ENCODE measurements around the gene UTS2B. TPM values are rescaled to one million over a fixed set of nuclear protein-coding genes. Genes with fewer than 3 reads are reported as not detected.
A peak's percentile ranks its signal among the peaks of the same experiment; 100 is the strongest.

Gene UTS2B
- total and polyA plus RNA-seq, 10 of the 15 experiments (the other 5 are each of a cell fraction or from before 2014, with no cell fraction given) = 0.15 to 0.72 (median 0.44) TPM

DNA sequence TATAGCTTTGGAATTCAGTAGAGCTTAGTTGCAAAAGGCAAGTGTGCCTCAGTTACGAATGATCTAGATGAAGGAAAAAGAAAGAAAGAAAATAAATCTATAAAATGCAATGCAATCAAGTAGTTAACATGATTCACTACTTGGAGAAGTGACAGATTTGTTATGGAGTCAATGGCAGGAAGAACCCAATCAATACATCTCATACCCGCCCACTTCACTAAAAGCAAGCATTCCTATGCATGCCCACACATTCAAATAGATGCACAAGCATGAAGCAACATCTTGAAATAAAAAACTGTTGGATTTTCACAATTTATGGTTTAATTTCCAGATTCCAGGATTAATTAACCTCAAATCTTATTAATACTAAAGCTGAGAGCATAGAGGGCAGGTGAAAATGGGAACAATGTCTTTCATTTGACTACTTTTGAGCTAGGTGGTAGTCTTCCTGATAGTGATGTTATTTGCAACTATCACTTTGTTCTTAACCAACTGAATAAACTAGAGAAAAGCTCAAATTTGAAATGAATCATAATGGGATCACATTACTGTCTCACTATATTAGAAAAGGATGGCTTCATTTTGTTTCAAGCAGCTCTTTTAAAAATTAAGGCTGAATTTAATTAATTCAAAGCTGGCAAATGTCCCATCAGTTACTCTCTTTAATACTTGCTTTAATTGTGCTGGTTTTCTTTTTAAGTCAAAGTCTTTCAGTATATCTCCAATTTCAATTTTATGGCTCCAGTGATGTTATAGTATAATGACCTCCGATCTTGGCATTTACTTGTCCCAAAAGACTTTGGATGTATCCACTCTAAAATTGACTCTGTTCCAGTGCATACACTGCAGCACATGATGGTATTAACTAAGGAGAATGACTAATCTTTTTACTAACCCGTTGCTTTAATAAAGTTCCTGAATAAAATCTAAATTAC is 47.8 kb downstream of the UTS2B start:
- no peak overlapping the region for H3K27ac ChIP-seq (ENCODE audit: control insufficient read depth, insufficient read depth)
- no peaks in the 10 kb centered on the region for H4K20me1 ChIP-seq (ENCODE audit: control insufficient read depth, insufficient read depth)
- POLR2A ChIA-PET = interaction anchor here (1.0 to 4.4 kb wide), 2 partner anchors 11 to 26 kb away, joined by 4 to 21 read pairs; no protein-coding TSS in a partner anchor
- H3K27me3 ChIP-seq (replicated peaks in 1 of 2; ENCODE audit: control insufficient read depth in 2 of 2, insufficient read depth in 2 of 2, low read length in 1 of 2) = no peaks in the 10 kb centered on the region
- no peaks in the 10 kb centered on the region for H3K79me2 ChIP-seq (ENCODE audit: control insufficient read depth, insufficient read depth, low read length)
- peak; percentile 68 for TF ChIP-seq JUNB (IDR thresholded peaks at IDR 0.05)
- no peak for TF ChIP-seq IKZF2 (IDR thresholded peaks at IDR 0.05)
- peak; percentile 30; the same call in 1 of the 2 replicates for TF ChIP-seq TCF7 (IDR thresholded peaks at IDR 0.05; ENCODE audit: borderline replicate concordance)
- peak; percentile 43 for ATAC-seq
- CTCF ChIA-PET = interaction anchor here (1.0 to 4.1 kb wide), 6 partner anchors 8 to 35 kb away, joined by 3 to 29 read pairs (median 5); no protein-coding TSS in a partner anchor
- H3K9ac ChIP-seq (ENCODE audit: control insufficient read depth, insufficient read depth, low read length) = no peak overlapping the region
- H3K4me1 ChIP-seq (ENCODE audit: control insufficient read depth, insufficient read depth, low read length) = peaks cover 4% of the 10 kb centered on the region; the same call in 1 of the 2 replicates
- H3K4me2 ChIP-seq (ENCODE audit: control insufficient read depth, insufficient read depth) = no peak overlapping the region
- no TSS peak for BruUV-seq (replicated peaks)
- H3K36me3 ChIP-seq (ENCODE audit: control insufficient read depth in 2 of 2, insufficient read depth in 2 of 2, low read length in 1 of 2) = no peaks in the 10 kb centered on the region
- SMC1A ChIA-PET (ENCODE audit: uncharacterized antibody, unreplicated experiment) = interaction anchor here (0.7 to 12.4 kb wide), 15 partner anchors 9 to 73 kb away, joined by 3 to 375 read pairs (median 4); partner anchors contain the start of gene UTS2B
- in situ Hi-C loops (cut with MboI) (no loop called here), intact Hi-C loops (cut with micrococcal nuclease; ENCODE audit: unreplicated experiment) (no loop called here)
- H2AFZ ChIP-seq (ENCODE audit: control insufficient read depth, low read depth, low read length) = no peak overlapping the region; the same call in 1 of the 2 replicates
- FAIRE-seq = no peak
- no peaks in the 10 kb centered on the region; the same call in 2 of the 3 replicates for H3K9me3 ChIP-seq (replicated peaks; ENCODE audit: control insufficient read depth, insufficient read depth, low read length)
- WGBS (ENCODE audit: insufficient coverage, insufficient replicate concordance, low lambda C conversion rate, missing lambda C conversion rate) = 71% methylated on average over 4 of the region's 4 CpGs
- RAD21 ChIA-PET (ENCODE audit: unreplicated experiment) = interaction anchor here (0.9 to 3.1 kb wide), 8 partner anchors 10 to 73 kb away, joined by 3 to 11 read pairs (median 6); no protein-coding TSS in a partner anchor
- no peak for DNase-seq (ENCODE audit: low read depth, low spot score)
- H3K4me3 ChIP-seq = no peak overlapping the region

DNA sequence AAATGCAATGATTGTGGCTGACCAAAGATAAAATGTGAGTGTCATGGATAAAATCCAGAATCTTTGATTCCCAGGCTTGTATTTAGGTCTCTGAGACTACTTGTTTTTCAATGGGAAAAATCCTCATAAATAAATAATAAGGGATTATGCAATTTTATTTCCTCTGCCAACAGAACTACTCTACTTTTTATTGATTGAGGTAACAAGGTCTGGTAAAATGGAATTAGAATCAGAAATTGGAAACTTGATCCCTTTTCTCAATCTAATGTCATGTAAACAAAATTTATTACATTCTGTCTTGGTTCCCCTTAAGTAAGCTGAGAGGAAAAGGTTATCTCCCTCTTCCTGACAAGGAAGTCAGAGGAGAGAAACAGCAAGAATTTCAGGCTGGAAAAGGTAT is 49.4 kb downstream of the UTS2B start:
- Histone ChIP-seq H4K20me1 (ENCODE audit: control insufficient read depth, insufficient read depth) (no peaks in the 10 kb centered on the region), H2AFZ (ENCODE audit: control insufficient read depth, low read depth, low read length) (no peak overlapping the region), H3K4me3 (no peak overlapping the region), H3K27me3 (replicated peaks in 1 of 2; ENCODE audit: control insufficient read depth in 2 of 2, insufficient read depth in 2 of 2, low read length in 1 of 2) (no peaks in the 10 kb centered on the region), H3K4me2 (ENCODE audit: control insufficient read depth, insufficient read depth) (no peak overlapping the region), H3K36me3 (ENCODE audit: control insufficient read depth in 2 of 2, insufficient read depth in 2 of 2, low read length in 1 of 2) (no peaks in the 10 kb centered on the region), H3K27ac (ENCODE audit: control insufficient read depth, insufficient read depth) (no peak overlapping the region), H3K79me2 (ENCODE audit: control insufficient read depth, insufficient read depth, low read length) (no peaks in the 10 kb centered on the region), H3K9ac (ENCODE audit: control insufficient read depth, insufficient read depth, low read length) (no peak overlapping the region), H3K4me1 (ENCODE audit: control insufficient read depth, insufficient read depth, low read length) (peaks cover 4% of the 10 kb centered on the region; the same call in 1 of the 2 replicates), H3K9me3 (replicated peaks; ENCODE audit: control insufficient read depth, insufficient read depth, low read length) (no peaks in the 10 kb centered on the region; the same call in 2 of the 3 replicates)
- SMC1A ChIA-PET (ENCODE audit: uncharacterized antibody, unreplicated experiment) = interaction anchor here (0.8 to 21.5 kb wide), 8 partner anchors 6 to 143 kb away, joined by 3 to 375 read pairs (median 4); no protein-coding TSS in a partner anchor
- CTCF ChIA-PET = interaction anchor here (1.9 to 4.1 kb wide), 2 partner anchors 10 to 52 kb away, joined by 4 to 29 read pairs; no protein-coding TSS in a partner anchor
- no peak for ATAC-seq
- FAIRE-seq = no peak
- in situ Hi-C loops (cut with MboI) (no loop called here), intact Hi-C loops (cut with micrococcal nuclease; ENCODE audit: unreplicated experiment) (no loop called here)
- RAD21 ChIA-PET (ENCODE audit: unreplicated experiment) = interaction anchor here (0.7 to 1.5 kb wide), 5 partner anchors 8 to 36 kb away, joined by 3 to 4 read pairs (median 3); no protein-coding TSS in a partner anchor
- BruUV-seq (replicated peaks) = no TSS peak
- no peak for DNase-seq (ENCODE audit: low read depth, low spot score)
- POLR2A ChIA-PET = interaction anchor here (4.4 kb wide), 1 partner anchor 10 kb away, joined by 21 read pairs; no protein-coding TSS in a partner anchor
- TF ChIP-seq IRF4 (IDR thresholded peaks at IDR 0.05; ENCODE audit: low read depth, low read length) (no peak), SUZ12 (IDR thresholded peaks at IDR 0.05; ENCODE audit: unreplicated experiment) (no peak), CBX5 (IDR thresholded peaks at IDR 0.05; ENCODE audit: low read depth) (no peak), TARDBP (IDR thresholded peaks at IDR 0.05; ENCODE audit: borderline replicate concordance) (no peak), SREBF1 (IDR thresholded peaks at IDR 0.05; ENCODE audit: low read length) (no peak)
- TF ChIP-seq, protein P1, sequence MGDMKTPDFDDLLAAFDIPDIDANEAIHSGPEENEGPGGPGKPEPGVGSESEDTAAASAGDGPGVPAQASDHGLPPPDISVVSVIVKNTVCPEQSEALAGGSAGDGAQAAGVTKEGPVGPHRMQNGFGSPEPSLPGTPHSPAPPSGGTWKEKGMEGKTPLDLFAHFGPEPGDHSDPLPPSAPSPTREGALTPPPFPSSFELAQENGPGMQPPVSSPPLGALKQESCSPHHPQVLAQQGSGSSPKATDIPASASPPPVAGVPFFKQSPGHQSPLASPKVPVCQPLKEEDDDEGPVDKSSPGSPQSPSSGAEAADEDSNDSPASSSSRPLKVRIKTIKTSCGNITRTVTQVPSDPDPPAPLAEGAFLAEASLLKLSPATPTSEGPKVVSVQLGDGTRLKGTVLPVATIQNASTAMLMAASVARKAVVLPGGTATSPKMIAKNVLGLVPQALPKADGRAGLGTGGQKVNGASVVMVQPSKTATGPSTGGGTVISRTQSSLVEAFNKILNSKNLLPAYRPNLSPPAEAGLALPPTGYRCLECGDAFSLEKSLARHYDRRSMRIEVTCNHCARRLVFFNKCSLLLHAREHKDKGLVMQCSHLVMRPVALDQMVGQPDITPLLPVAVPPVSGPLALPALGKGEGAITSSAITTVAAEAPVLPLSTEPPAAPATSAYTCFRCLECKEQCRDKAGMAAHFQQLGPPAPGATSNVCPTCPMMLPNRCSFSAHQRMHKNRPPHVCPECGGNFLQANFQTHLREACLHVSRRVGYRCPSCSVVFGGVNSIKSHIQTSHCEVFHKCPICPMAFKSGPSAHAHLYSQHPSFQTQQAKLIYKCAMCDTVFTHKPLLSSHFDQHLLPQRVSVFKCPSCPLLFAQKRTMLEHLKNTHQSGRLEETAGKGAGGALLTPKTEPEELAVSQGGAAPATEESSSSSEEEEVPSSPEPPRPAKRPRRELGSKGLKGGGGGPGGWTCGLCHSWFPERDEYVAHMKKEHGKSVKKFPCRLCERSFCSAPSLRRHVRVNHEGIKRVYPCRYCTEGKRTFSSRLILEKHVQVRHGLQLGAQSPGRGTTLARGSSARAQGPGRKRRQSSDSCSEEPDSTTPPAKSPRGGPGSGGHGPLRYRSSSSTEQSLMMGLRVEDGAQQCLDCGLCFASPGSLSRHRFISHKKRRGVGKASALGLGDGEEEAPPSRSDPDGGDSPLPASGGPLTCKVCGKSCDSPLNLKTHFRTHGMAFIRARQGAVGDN (IDR thresholded peaks at IDR 0.05) = no peak
- TF ChIP-seq, protein P2, sequence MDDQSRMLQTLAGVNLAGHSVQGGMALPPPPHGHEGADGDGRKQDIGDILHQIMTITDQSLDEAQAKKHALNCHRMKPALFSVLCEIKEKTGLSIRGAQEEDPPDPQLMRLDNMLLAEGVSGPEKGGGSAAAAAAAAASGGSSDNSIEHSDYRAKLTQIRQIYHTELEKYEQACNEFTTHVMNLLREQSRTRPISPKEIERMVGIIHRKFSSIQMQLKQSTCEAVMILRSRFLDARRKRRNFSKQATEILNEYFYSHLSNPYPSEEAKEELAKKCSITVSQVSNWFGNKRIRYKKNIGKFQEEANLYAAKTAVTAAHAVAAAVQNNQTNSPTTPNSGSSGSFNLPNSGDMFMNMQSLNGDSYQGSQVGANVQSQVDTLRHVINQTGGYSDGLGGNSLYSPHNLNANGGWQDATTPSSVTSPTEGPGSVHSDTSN (IDR thresholded peaks at IDR 0.05; ENCODE audit: insufficient replicate concordance, low read depth, low read length) = no peak
